GM19372 (cell line): Measurements from ENCODE around the gene AQP1.

Source experiments
- ATAC-seq: cut with Tn5 transposase; IDR thresholded peaks from one replicate; pipeline ENCODE4 v1.9.1; 2021; ENCODE audit warnings: mild to moderate bottlenecking, low read depth, moderate library complexity; ENCODE audit not compliant: unreplicated experiment

The AQP1 gene

DNA sequence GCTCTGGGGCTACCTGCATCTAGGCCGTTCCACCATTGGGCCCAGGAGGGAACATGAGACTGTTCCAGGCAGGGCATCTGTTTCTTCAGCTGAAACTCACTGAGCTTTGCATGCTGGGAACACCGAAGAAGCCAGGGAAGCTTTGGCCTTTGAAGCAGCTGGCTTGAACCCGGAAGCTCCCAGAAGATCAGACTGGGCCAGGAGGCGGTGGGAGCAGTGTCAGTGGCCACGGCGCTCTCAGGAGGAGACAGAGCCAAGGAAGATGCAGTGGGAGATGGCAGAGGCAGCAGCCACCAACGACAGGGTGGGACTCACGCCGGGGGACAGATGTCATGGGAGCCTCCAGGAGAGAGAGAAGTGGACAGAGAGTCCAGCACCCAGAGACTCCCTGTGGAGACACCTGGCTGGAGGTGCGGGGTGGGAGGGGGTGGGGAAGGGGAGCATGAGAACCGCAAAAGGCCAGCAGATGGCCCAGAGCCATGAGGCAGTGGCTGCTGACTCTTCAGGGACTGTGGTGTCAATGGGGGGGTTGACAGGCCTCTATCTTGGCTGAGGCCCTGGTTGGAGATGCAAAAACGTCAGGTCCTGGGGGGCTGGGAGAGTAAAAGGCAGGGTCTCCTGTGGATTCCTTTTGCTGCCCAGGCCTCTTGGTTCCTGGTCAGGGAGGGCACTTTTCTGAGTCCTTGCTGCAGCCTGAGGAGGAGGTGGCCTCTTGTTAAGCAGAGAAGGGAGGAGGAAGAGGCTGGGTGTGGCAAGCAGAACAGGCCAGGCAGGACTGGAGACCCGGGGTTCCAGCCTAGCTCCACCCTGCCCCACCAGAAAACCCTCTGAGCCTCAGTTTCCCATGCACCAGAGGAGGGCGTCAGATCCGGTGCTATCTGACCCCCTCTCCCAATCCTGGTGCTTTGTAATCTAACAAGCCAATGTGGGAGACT lies 6.3 kb upstream of the AQP1 start:
- no peak for ATAC-seq

DNA sequence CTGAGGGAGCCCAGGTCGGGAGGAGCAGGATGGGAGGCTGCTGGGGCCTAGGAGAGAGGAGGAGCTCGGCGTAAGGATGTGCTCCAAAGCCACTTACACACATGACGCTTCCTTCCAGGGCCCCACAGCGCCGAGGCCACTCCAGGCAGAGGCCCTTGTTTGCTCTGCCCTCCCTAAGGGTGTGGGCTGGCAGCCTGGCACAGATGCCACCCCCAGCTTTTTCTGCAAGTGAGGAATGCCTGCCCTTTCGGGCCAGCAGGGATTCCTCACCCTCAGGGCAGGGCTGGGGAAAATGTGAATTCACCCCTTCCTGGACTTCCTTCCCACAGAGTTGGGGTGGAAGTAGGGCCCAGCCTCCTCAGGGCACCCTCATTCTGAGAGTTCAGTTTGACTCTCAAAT lies 5.6 kb upstream of the AQP1 start:
- no peak for ATAC-seq

DNA sequence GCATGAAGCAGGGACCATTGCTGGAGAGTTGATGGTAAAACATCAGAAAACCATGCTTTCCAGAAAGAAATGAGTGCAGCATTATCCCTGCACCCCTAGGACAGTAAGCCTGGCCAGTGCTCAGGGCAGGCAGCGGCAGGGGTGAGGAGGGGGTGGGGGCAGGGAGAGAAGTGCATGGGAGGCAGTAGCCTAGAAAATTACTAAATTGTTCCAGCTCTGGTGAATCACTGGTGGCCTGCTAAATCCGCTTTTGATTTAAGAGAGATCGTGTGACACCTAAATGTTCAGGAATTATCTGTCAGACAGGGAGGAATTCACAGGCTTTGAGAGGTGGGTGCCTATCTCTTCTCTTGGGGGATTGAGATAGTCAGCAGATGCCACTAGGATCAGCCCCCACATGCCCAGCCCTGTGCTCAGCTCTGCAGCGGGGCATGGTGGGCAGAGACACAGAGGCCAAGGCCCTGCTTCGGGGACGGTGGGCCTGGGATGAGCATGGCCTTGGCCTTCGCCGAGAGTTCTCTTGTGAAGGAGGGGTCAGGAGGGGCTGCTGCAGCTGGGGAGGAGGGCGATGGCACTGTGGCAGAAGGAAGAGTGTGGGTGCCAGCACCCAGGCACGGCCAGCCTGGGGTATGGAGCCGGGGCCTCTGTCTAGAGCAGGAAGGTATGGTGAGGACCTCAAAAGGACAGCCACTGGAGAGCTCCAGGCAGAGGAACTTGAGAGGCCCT lies 5.0 kb upstream of the AQP1 start:
- ATAC-seq, result no peak

DNA sequence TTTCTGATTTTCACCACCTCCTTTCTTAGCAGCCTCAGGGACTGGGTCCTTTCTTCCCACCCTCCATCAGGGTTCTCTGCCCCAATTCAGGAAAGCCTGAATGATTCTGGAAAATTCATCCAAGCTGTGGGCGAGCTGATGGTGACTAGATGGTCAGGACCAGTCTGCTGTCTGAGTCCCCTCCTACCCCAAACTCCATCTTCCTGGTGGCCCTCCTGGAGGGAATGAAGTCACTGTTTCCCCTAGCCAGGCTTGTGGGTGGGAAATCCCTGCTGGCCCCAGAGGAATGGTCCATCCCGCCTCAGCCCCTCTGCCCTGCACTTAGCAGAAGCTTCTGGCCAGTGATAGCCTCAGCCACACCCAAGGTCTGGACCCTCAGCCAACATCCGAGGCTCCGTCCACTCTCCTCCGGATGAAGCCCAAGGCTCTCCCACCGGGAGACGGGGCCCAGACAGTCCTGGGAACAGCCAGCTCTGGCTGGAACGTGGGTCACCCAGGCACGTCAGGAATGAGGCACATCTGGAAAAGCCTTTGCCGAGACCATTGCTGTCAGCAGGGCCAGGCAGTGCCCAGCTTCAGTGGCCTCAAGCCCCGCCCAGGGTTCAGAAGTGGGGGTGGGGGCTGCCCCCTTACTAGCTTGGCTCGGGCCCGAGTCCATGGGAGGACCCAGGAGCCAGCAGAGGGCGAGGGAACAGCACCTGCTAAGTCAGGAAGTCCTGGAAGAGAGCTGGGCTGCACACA lies 4.0 kb upstream of the AQP1 start:
- no peak for ATAC-seq

DNA sequence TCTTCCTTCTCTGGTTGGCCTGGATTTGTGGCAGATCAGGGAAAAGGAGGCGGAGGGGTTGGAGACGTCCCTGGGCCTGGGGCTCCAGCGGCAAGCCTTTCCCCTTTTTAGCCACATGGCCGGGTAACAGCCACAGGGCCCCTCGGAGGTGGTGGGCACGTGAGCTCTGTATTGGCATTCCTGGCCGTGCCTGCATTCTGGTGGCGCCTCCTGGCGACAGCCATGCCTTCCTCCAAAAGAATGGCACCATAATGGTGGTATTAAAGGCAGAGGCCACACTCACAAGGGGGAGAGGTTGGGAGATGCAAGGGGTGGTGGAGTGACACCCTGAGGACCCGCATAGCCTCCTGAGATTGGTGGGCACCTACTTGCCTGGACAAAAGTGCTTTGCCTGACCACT lies 3.0 kb upstream of the AQP1 start:
- no peak for ATAC-seq

DNA sequence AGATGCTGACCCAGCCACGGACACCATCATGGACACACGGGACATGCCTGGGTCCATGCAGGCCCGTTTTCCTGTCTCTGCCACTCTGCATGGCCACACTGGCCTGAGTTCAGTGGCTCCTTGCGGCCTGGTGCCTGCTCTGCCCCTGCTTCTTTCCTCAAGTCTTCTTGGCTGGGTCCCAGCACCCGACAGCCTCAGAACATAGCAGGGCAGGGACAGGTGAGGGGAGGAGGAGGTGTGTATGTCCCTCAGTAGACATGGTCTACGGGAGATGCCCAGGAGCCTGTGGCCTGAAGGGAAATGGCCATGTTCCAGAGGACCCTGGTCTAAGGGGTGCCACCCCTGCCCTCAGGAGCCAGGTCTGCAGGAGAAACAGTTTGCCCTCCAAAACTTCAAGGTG lies 2.2 kb upstream of the AQP1 start:
- ATAC-seq, result no peak

DNA sequence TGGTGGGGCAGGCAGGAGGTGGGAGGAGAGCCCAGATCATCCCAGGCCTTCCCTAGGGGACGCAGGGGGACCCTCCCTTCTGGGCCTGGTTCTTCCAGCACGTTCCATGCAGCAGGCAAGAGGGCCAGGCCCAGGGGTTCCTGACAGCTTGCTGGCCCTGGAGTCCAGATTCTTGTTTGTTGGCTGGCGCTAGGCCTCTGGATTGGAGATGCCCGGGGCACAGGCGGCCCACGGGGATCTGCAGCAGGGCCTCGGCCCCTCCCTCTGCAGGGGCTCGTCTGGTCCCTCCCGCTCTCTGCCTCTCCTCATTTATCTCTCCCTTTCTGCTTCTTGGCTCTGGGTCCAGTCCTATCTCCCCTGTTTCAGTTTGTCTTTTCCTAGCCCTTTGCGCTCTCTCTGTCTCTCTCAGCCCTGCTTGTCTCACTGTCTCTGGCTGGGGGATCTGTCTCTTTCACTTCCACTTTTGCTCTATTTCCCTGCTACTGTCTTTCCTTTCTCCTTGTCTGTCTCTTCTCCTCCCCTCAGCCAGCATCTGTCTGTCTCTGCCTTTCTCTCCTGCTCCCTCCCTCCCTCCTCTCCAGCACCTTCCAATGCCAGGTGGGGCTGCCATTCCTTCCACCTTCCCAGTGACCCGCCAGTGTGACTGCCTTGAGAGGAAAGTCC lies 1.1 kb upstream of the AQP1 start:
- ATAC-seq, result no peak

DNA sequence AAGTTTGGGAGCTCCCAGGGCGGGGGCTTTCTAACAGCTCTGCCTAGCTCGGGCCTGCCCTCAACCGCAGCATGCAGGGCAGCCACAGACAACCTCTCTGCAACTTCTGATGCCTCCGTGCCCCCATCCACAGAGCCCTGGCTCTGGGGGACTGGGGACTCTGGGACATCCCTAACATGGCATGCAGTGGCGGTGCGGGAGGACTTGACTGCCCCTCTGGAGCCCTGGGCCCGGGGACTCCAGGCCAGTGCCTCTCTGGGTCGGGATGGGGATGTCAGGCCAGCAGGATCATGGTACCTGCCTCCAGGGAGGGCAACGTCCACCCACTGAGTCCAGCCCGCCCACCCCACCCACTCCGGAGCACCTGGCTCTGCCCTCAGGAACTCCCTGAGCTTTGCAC lies 520 bp upstream of the AQP1 start:
- ATAC-seq, result no peak

DNA sequence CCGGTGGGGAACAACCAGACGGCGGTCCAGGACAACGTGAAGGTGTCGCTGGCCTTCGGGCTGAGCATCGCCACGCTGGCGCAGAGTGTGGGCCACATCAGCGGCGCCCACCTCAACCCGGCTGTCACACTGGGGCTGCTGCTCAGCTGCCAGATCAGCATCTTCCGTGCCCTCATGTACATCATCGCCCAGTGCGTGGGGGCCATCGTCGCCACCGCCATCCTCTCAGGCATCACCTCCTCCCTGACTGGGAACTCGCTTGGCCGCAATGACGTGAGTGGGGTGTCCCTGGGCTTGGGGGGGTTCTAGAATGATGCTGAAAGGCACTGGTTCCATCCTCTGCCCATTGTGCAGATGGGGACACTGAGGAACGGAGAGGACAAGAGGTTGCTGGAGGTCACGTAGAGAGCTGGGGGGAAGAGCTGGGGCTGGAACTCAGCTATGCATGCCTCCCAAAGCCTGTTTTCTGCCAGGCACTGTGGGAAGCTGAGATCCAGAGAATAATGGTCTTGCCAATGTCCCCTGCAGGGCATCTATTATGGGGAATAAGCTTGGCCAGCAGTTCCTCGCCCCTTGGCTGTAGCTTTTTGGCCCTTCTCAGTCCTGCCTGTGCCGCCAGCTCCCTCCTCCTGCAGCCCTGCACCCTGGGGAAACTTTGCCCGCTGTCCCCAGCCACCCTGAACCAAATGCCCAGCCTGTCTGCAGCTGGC lies 523 bp downstream of the AQP1 start:
- no peak for ATAC-seq

DNA sequence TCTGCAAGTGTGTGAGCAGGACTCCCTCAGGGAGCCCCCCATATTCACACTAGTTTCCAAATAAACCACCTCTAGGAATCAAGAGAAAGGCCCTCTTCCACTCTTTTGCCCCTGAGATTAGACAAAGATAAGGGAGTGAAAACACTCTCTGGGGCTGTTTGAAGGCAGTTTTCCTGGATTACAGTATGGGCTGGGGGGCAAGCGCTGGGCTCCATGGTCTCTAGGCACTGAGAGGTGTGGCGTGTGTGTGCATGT lies 1.0 kb downstream of the AQP1 start:
- no peak for ATAC-seq

DNA sequence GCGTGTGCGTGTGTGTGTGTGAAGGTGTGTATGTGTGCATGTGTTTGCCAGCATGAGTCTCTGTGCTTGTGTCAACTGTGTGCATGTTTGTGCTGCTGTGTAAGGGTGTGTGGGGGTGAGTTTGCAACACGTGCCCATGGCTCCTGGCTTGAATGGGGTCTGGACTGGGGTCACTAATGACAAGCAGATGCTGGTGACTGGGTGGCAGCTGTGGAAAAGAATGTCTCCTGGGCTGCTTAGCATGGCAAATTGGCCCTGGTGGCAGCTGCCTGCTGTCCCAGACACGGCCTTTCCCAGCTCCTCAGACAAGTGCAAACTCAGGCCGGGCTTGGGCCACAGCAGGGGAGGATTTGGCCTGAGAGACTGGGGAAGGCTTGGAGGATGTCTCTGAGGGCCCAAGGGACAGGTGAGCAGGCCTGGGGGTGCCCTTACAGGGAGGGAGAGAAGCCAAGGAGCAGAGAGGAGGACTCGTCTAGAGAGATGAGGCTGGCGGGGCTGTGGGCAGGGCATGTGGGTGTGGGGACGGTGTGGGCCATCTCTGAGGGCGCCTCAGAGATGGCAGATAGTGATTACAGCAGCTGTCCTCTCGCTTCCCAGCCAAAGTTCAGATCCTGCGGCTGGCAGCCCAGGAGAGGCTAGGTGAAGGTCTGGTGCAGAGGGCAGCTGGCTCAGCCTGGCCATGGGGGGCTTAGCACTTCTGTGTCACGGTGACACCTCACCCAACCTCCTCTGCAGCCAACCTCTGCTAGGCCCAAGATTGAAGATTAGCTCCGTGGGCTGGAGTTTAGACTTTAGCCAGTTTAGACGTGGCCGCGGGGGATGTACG lies 1.5 kb downstream of the AQP1 start:
- ATAC-seq, result no peak

DNA sequence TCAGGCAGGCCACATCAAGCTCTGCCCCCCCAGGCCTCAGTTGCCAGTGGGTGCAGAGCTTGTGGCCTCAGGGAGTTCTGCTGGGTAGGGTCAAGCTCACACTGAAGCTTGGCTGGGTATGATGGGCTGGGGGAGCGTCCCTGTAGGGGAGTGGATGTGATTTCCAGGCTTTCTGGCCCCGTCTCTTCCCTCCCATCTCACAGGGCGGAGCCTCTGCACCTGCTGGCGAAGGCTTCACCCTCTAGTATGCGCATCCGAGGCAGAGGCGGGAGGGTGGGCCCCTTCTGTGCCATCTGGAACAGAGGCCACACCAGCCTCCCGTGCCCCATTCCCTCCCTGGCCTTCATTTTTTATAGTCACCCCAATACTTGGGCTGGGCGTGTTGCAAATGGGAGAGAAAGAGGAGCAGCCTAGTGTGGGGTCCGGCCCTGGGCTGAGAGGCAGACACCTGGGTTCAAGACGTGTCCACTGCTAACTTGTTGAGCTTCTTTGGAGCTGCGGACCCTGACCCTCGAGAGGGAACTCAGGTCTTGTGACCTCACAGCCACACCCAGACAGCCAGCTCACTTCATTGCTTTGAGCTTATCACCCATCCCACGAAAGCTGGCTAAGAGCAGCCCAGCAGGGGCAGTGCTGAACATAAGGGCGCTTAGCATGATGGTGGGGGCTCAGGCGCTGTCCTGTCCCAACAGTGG lies 2.3 kb downstream of the AQP1 start:
- ATAC-seq, result no peak

DNA sequence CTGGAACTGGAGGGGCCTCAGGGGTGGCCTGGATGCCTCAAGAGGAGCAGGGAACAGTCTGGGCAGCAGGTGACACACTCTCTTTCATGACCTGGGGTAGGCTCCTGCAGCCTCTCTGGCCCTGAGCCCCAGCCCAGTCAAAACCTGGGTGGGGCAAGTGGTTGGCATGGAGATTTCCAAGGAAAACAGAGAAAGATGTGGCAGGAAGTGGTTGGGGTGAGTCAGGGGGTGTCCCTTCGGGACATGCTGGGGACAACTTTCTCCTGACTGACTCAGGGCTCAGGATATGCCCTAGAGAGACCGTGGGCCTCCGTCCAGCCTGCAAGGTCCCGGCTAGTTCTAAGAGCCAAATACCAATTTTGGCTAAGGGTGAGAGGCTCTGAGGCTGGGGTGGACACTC lies 2.9 kb downstream of the AQP1 start:
- ATAC-seq, result no peak

DNA sequence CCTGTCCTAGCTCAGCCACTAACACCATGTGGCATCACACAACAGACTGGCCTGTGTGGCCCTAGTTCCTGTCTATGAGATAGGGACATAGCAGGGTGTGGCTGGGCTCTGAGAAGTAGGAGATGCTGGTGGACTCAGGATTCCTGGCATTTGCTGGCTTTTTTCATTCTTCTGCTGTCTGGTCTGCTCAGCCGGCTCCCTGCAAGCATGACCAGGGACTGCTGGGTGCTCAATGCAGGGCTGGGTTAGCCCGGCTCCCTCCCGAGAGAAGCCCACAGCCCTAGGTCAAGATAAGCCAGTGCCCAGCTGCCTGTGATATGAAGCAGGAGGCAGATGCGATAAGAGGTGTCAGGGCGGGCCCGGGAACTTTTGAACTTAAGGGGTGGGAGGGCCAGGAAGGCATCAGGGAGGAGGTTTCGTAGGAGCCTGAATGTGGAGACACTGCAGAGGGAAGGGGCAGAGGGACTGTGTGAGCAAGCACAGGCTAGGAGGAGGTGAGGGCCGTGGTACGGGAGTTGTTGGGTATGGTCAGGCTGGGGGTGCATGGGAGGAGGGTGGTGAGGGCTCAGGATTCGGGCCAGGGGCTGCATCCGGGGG lies 3.5 kb downstream of the AQP1 start:
- no peak for ATAC-seq

DNA sequence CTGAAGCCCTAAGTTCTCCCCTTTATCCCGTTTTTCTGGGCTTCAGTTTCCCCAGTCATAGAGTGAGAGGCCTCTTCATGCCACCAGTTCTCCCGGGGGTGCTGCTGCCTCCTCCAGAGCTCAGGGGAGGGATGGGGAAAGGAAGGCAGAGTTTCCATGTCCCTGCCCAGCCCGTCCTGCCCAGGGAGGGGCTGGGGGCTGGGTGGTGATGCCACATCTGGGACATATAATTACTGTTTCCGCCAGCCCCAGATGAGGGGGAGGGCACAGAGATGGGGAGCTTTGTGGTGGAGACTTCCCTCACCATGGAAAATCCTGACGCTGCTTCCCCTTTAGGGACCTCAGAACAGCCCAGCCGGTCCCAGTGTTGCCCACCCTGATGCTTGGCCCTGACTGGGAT lies 4.1 kb downstream of the AQP1 start:
- no peak for ATAC-seq

DNA sequence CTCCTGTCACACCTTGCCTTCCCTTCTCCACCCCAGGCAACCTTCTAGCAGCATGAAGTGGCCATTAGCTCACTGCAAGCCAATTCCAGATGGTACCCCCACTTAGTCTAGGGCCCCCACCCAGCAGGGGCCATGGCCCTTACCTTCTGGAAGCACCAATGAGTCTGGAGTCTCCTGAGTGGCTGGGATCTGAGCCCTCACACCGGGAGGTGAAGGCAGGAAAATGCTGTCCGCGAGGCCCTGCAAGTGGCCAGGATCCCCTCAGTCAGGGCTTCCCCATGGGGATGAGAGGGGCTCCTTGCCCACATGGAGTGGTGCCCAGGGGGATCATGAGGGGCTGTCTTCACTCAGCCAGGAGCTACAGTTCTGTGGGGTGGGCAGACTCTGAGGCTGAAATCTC lies 4.6 kb downstream of the AQP1 start:
- ATAC-seq, result no peak

DNA sequence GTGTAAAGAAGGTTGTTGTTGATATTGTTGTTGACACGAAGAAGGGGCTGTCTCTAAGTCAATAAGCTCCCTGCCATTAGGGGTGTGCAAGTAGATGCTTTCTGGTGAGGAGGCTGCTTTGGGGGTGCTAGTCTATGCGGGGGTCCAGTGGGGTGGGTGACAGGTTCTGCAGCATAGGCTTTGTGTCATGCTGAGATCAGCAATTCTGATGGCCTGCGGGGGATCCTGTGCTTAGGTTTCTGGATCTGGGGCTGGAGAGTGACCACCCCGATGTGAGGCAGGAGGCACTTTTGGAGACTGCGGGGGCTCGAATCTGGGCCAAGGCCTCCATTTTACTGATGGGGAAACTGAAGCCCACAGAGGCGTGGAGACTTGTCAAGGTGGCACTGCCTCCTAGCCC lies 5.1 kb downstream of the AQP1 start:
- ATAC-seq, result no peak

DNA sequence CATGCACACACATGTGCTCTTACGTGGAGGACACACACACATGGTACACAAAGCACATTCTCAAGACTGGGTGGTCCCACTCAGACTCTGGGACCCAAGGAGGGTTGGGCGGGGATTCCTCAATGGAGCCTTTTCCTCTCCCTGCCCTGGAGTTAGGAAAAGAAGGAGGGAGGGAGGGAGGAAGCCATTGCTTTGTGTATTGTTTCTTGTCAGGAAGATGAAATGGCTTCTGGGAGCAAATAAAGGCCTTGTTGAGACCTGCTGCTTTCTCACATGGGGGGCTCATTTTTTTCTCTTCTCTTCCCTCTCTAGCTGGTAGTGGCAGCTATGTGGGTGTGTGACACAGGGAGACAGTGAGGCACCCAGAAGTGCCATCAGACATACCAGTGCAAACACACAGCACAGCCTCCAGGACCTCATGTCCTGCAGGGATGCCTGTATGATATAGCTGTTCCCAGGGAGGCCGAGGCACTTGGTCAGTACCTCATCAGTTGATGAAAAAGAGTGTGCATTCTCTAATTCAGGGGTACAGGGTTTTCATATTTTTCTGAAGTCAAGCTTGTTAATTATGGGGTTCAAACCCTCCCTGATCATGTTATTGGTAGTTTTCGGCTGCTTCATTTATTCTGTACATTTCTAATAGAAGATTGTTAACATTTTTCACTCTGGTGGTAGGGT lies 5.7 kb downstream of the AQP1 start:
- no peak for ATAC-seq
